Gastrocnemius medialis (tissue), 4 donors: ENCODE measurements around the gene GFRA1. TPM values are rescaled to one million over a fixed set of nuclear protein-coding genes. Genes with fewer than 3 reads are reported as not detected.

Experiments
- ATAC-seq, 2 donors: fragments of 150-250 bp; one replicate each; pipeline ENCODE4 v1.9.1; 2016
- DNase-seq, 2 donors: peaks; one replicate each; pipeline ENCODE4 v3.0.0-alpha.2; 2019
- H3K27ac ChIP-seq, 4 donors: fragments of 200-600 bp; sonication (generic); 1 replicate in 1 of 4; 2 replicates in 3 of 4; pipeline ENCODE4 v1.5.1; 2016 to 2018; ENCODE audit warnings: mild to moderate bottlenecking in 2 of 4, moderate library complexity in 1 of 4
- H3K27me3 ChIP-seq, 3 donors: fragments of 200-600 bp; sonication (generic) in 2 of 3; 1 replicate in 1 of 3; 2 replicates in 2 of 3; pipeline versions ENCODE4 v1.5.1 to v1.6.0; 2016 to 2019; ENCODE audit warnings: mild to moderate bottlenecking in 1 of 3, moderate library complexity in 1 of 3
- H3K36me3 ChIP-seq, 2 donors: fragments of 200-600 bp; sonication (generic) in 1 of 2; one replicate each; pipeline ENCODE4 v1.5.1; 2017 to 2018
- H3K4me1 ChIP-seq, 2 donors: fragments of 200-600 bp; sonication (generic) in 1 of 2; one replicate each; pipeline ENCODE4 v1.5.1; 2016 to 2017; ENCODE audit warnings: mild to moderate bottlenecking in 2 of 2
- H3K4me3 ChIP-seq, 4 donors: fragments of 200-600 bp; sonication (generic) in 3 of 4; 1 replicate in 1 of 4; 2 replicates in 3 of 4; pipeline ENCODE4 v1.5.1; 2016 to 2019; ENCODE audit warnings: mild to moderate bottlenecking in 2 of 4
- H3K9me3 ChIP-seq, 3 donors: fragments of 200-600 bp; sonication (generic) in 2 of 3; 1 replicate in 1 of 3; 2 replicates in 2 of 3; pipeline ENCODE4 v1.5.1; 2016 to 2019
- CTCF ChIP-seq, 5 experiments: fragments of 450-650 bp in 3 of 5; fragments of 200-600 bp in 2 of 5; sonication (generic) in 2 of 5; IDR thresholded peaks in 4 of 5; conservative IDR thresholded peaks in 1 of 5; 1 replicate in 4 of 5; 2 replicates in 1 of 5; pipeline ENCODE4 v1.5.1; 2016 to 2019; ENCODE audit warnings: antibody characterized with exemption in 5 of 5, mild to moderate bottlenecking in 3 of 5, moderate library complexity in 3 of 5
- POLR2A ChIP-seq, 2 donors: fragments of 450-650 bp; IDR thresholded peaks; one replicate each; pipeline ENCODE4 v1.6.1; 2017; ENCODE audit warnings: antibody characterized with exemption in 2 of 2, mild to moderate bottlenecking in 2 of 2, moderate library complexity in 2 of 2
- in situ Hi-C, 4 donors: fragments of 200-750 bp; cut with MboI; loops; one replicate each; pipeline versions ENCODE4 v1.15.0 to v1.8.0; 2017; ENCODE audit warnings: low sequenced_read_pairs in 4 of 4
- intact Hi-C: fragments of 100-400 bp; cut with DNase I; formaldehyde crosslinking; loops from one replicate; pipeline ENCODE4 v1.15.1; 2023; ENCODE audit warnings: low total_unique reads
- total RNA-seq, 4 donors: library from RNA; depleted of rRNA; stranded (reverse); fragments of >200 nt; gene quantifications; one replicate each; pipeline versions ENCODE4 v1.1.0 to v1.2.3, GENCODE V29; 2016

GFRA1 gene
- total RNA-seq, 4 donors from 2014 or later, result 21.2 to 34.2 (median 25.2) TPM

GRCh38 chr10:116085323-116085722 lies 187.7 kb downstream of the GFRA1 start:
- DNase-seq, result no peak
- Histone ChIP-seq H3K36me3 (no peaks in the 10 kb centered on the region), H3K4me1 (no peaks in the 10 kb centered on the region), H3K4me3 (no peak overlapping the region), H3K27ac (no peak overlapping the region), H3K9me3 (no peaks in the 10 kb centered on the region), H3K27me3 (no peaks in the 10 kb centered on the region)
- TF ChIP-seq POLR2A (IDR thresholded peaks at IDR 0.05), result no peak
- no peak for TF ChIP-seq CTCF (IDR thresholded peaks at IDR 0.05 in 4 of 5, conservative IDR thresholded peaks at IDR 0.05 in 1 of 5)
- in situ Hi-C loops, result no loop called here
- ATAC-seq, result no peak
- intact Hi-C loops, result no loop called here

- Histone ChIP-seq H3K9me3 (no peaks in the 10 kb centered on the region), H3K36me3 (no peaks in the 10 kb centered on the region), H3K27ac (no peak overlapping the region), H3K4me3 (no peak overlapping the region), H3K27me3 (no peaks in the 10 kb centered on the region), H3K4me1 (no peaks in the 10 kb centered on the region)
- in situ Hi-C loops, result no loop called here
- DNase-seq (no peak), ATAC-seq (no peak)
- intact Hi-C loops, result no loop called here
- TF ChIP-seq CTCF (IDR thresholded peaks at IDR 0.05 in 4 of 5, conservative IDR thresholded peaks at IDR 0.05 in 1 of 5) (no peak), POLR2A (IDR thresholded peaks at IDR 0.05) (no peak)
These were observed 188.8 kb downstream of the GFRA1 start for GRCh38 chr10:116084161-116084560.

GRCh38 chr10:116083226-116083762 lies 189.7 kb downstream of the GFRA1 start:
- no peaks in the 10 kb centered on the region for H3K27me3 ChIP-seq
- in situ Hi-C loops, result no loop called here
- no peaks in the 10 kb centered on the region for H3K4me1 ChIP-seq
- TF ChIP-seq CTCF (IDR thresholded peaks at IDR 0.05 in 4 of 5, conservative IDR thresholded peaks at IDR 0.05 in 1 of 5) (no peak), POLR2A (IDR thresholded peaks at IDR 0.05) (no peak)
- H3K36me3 ChIP-seq, result no peaks in the 10 kb centered on the region
- no peaks in the 10 kb centered on the region for H3K9me3 ChIP-seq
- H3K4me3 ChIP-seq, result no peak overlapping the region
- no peak for ATAC-seq
- H3K27ac ChIP-seq, result no peak overlapping the region
- intact Hi-C loops, result no loop called here
- DNase-seq, result no peak

- intact Hi-C loops, result no loop called here
- in situ Hi-C loops, result no loop called here
- H3K27ac ChIP-seq, result no peak overlapping the region
- H3K9me3 ChIP-seq, result no peaks in the 10 kb centered on the region
- no peaks in the 10 kb centered on the region for H3K27me3 ChIP-seq
- H3K4me1 ChIP-seq, result no peaks in the 10 kb centered on the region
- ATAC-seq (no peak), DNase-seq (no peak)
- TF ChIP-seq POLR2A (IDR thresholded peaks at IDR 0.05) (no peak), CTCF (IDR thresholded peaks at IDR 0.05 in 4 of 5, conservative IDR thresholded peaks at IDR 0.05 in 1 of 5) (no peak)
- no peaks in the 10 kb centered on the region for H3K36me3 ChIP-seq
- H3K4me3 ChIP-seq, result no peak overlapping the region
These were observed 190.2 kb downstream of the GFRA1 start for GRCh38 chr10:116082762-116083161.

- H3K4me1 ChIP-seq, result no peaks in the 10 kb centered on the region
- H3K9me3 ChIP-seq, result no peaks in the 10 kb centered on the region
- H3K27ac ChIP-seq, result no peak overlapping the region
- H3K36me3 ChIP-seq, result no peaks in the 10 kb centered on the region
- in situ Hi-C loops, result no loop called here
- TF ChIP-seq POLR2A (IDR thresholded peaks at IDR 0.05) (no peak), CTCF (IDR thresholded peaks at IDR 0.05 in 4 of 5, conservative IDR thresholded peaks at IDR 0.05 in 1 of 5) (no peak)
- ATAC-seq (peak in 1 of 2 donors; percentile 39), DNase-seq (no peak)
- no peak overlapping the region for H3K4me3 ChIP-seq
- intact Hi-C loops, result no loop called here
- no peaks in the 10 kb centered on the region for H3K27me3 ChIP-seq
These were observed 190.8 kb downstream of the GFRA1 start for GRCh38 chr10:116082206-116082605.
